BJ (cell line): ENCODE measurements around the gene THOP1. TPM values are rescaled to one million over a fixed set of nuclear protein-coding genes. Genes with fewer than 3 reads are reported as not detected.

Experiments used
- CTCF ChIA-PET: fragments of 350-600 bp; formaldehyde crosslinking; extraction: SDS; loops from one replicate; lab custom pipeline; 2021; ENCODE audit warnings: antibody characterized with exemption, inconsistent platforms; lab: Yijun Ruan, JAX
- POLR2A ChIA-PET: fragments of 300-600 bp; sonication (Branson Sonifier 250); formaldehyde crosslinking; extraction: SDS; loops from one replicate; lab custom pipeline; 2021; ENCODE audit warnings: antibody characterized with exemption; lab: Charles Lee
- DNase-seq: peaks from one replicate; pipeline ENCODE4 v3.0.0-alpha.2; 2011; ENCODE audit warnings: low read depth
- H3K27me3 ChIP-seq: 2 replicates; pipeline ENCODE4 v1.6.0; 2011; ENCODE audit warnings: low read length; ENCODE audit not compliant: control insufficient read depth, insufficient read depth
- H3K36me3 ChIP-seq: 2 replicates; pipeline ENCODE4 v1.5.1; 2011; ENCODE audit warnings: low read length; ENCODE audit not compliant: control insufficient read depth, insufficient read depth
- H3K4me3 ChIP-seq: 2 replicates; pipeline ENCODE4 v1.5.1; 2011; ENCODE audit warnings: low read depth, mild to moderate bottlenecking, control low read depth, low read length
- polyA minus RNA-seq: library from RNA; depleted of rRNA, polyadenylated mRNA; stranded (reverse); fragments of >200 nt; gene quantifications from 2 replicates; pipeline ENCODE4 v1.2.3, GENCODE V29; 2011; rRNA and poly(A)+ RNA removed
- polyA plus RNA-seq: library from polyadenylated mRNA; depleted of rRNA; stranded (reverse); fragments of >200 nt; gene quantifications from 2 replicates; pipeline ENCODE4 v1.2.3, GENCODE V29; 2011; rRNA removed
- TF ChIP-seq, protein P1 (sequence below): IDR thresholded peaks from 2 replicates; pipeline ENCODE4 v1.5.1; 2011; ENCODE audit warnings: low read depth, mild to moderate bottlenecking, control low read depth, inconsistent platforms, low read length, moderate library complexity; ENCODE audit not compliant: insufficient read depth

The THOP1 gene
- polyA plus RNA-seq (43.5 and 71.7 TPM in 2 replicates), polyA minus RNA-seq (34.3 and 48.9 TPM in 2 replicates)

DNA sequence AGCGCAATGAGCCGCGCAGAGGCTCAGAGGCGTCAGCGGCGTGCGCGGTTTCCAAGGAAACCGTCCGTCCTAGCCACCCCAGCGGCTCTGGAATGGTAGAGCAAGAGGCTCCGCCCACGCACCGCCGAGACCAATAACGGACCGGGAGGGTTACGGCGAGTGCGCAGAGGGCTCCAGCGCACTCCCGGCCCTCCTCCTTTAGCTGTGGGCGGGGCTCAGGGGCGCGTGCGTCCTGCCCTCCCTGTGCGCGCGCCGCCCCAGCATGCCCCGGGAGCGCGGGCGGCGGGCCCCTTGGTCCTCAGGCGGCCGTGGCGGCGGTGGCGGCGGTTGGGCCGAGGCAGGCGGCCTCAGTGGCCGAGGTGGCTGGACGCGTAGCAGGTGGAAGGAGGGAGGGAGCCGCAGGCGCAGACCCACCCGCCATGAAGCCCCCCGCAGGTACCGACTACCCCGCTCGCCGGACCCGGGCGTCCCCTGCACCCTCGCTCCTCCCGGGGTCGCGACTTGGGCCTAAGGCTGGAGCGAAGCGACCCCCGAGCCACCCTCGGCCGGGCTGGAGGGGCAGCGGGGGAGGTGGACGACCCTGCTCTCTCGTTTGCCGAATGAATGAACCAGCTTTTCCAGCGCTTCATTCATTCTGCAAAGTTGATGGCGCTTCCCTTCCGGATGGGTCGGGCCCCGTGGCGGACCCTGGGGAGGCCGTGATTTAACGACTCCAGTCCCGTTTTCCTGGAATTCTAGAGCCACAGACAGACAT lies at the start of gene THOP1:
THOP1 (plus strand) TSS at position 260 of the 754 bp plus-strand sequence; CDS start at position 420, 160 bp downstream.
- DNase-seq, result peak; percentile 84
- POLR2A ChIA-PET, result interaction anchor here (0.5 to 0.6 kb wide), 2 partner anchors 8 to 36 kb away, joined by 3 read pairs; no protein-coding TSS in a partner anchor
- Histone ChIP-seq H3K4me3 (peak within 1 kb of the TSS; percentile 97), H3K27me3 (no peaks in the 10 kb centered on the region), H3K36me3 (no peaks in the 10 kb centered on the region; the same call in 1 of the 2 replicates)
- CTCF ChIA-PET, result interaction anchor here (0.6 to 1.5 kb wide), 2 partner anchors 18 to 149 kb away, joined by 4 to 5 read pairs; no protein-coding TSS in a partner anchor
- TF ChIP-seq, protein P1, sequence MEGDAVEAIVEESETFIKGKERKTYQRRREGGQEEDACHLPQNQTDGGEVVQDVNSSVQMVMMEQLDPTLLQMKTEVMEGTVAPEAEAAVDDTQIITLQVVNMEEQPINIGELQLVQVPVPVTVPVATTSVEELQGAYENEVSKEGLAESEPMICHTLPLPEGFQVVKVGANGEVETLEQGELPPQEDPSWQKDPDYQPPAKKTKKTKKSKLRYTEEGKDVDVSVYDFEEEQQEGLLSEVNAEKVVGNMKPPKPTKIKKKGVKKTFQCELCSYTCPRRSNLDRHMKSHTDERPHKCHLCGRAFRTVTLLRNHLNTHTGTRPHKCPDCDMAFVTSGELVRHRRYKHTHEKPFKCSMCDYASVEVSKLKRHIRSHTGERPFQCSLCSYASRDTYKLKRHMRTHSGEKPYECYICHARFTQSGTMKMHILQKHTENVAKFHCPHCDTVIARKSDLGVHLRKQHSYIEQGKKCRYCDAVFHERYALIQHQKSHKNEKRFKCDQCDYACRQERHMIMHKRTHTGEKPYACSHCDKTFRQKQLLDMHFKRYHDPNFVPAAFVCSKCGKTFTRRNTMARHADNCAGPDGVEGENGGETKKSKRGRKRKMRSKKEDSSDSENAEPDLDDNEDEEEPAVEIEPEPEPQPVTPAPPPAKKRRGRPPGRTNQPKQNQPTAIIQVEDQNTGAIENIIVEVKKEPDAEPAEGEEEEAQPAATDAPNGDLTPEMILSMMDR, result no peak

DNA sequence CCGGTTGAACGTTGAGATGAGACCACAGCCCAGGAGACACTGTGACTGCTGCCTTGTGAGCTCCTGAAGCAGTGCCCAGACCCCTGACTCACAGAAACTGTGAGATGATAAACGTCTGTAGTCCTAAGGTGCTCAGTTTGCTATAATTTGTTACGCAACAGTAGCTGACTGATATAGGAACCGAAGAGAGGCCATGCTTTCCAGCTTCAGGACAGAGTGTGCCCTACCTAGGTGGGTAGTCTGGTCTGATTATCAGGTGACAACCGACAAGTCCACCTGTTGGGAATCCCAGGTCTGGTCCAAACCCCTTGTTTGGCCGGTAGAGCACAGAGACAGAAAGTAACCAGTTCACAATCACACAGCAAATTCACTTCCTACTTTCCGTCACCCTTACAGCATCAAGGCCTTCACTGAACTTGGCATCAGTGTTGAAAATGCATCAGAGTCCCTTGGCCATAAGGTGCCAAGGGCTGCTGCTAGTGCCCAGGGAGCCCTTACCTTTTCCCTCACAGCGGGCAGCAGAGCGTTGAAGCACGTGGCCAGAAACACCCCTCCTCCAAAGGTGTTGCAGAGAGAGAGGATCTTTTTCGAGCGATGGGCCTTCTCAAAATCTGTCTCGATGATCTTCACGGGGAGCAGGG lies 48.6 kb upstream of the THOP1 start:
- POLR2A ChIA-PET, result no interaction called here
- CTCF ChIA-PET, result interaction anchor here (0.5 to 1.2 kb wide), 2 partner anchors 13 to 47 kb away, joined by 3 to 4 read pairs; no protein-coding TSS in a partner anchor
- no peak for DNase-seq
- Histone ChIP-seq H3K27me3 (no peaks in the 10 kb centered on the region), H3K36me3 (peaks cover 10% of the 10 kb centered on the region), H3K4me3 (no peak overlapping the region)
- TF ChIP-seq, protein P1, result no peak

- POLR2A ChIA-PET, result no interaction called here
- TF ChIP-seq, protein P1, result peak; percentile 34
- CTCF ChIA-PET, result interaction anchor here (0.8 to 2.2 kb wide), 3 partner anchors 10 to 92 kb away, joined by 3 to 14 read pairs (median 6); no protein-coding TSS in a partner anchor
- DNase-seq, result peak; percentile 76
- Histone ChIP-seq H3K4me3 (peak within 1 kb of the TSS; percentile 88), H3K36me3 (peaks cover 6% of the 10 kb centered on the region), H3K27me3 (no peaks in the 10 kb centered on the region)
Measured at GRCh38 chr19:2739602-2740313, 45.5 kb upstream of the THOP1 start, which contains the start of gene SLC39A3. Gene SLC39A3 (minus strand): TSS chr19:2740017. CDS start chr19:2737257, 2,760 bp downstream.

DNA sequence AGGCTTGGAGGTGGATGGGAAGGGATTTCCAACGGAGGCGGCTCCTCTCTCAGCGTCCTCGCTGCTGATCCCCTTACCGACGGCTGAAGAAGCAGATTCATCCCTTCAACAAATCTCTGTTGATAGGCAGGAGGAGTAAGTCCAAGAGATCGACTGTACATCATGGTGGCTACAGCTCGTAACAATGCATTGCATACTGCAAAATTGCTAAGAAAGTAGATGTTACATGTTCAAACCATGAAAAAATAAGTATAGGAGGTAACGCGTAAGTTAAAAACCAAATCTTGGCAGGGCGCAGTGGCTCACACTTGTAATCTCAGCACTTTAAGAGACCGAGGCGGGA lies 45.0 kb upstream of the THOP1 start:
- POLR2A ChIA-PET, result no interaction called here
- TF ChIP-seq, protein P1, result no peak
- DNase-seq, result no peak
- CTCF ChIA-PET, result interaction anchor here (1.5 to 2.2 kb wide), 2 partner anchors 9 to 92 kb away, joined by 6 to 14 read pairs; no protein-coding TSS in a partner anchor
- no peak overlapping the region for H3K4me3 ChIP-seq
- peaks cover 4% of the 10 kb centered on the region for H3K36me3 ChIP-seq
- H3K27me3 ChIP-seq, result no peaks in the 10 kb centered on the region
